ENCODE results near the gene KCNMA1. TPM values are rescaled to one million over a fixed set of nuclear protein-coding genes. Genes with fewer than 3 reads are reported as not detected.

The KCNMA1 gene
- total and polyA plus RNA-seq, 7 donors: 15.3 to 427 (median 256) TPM

DNA sequence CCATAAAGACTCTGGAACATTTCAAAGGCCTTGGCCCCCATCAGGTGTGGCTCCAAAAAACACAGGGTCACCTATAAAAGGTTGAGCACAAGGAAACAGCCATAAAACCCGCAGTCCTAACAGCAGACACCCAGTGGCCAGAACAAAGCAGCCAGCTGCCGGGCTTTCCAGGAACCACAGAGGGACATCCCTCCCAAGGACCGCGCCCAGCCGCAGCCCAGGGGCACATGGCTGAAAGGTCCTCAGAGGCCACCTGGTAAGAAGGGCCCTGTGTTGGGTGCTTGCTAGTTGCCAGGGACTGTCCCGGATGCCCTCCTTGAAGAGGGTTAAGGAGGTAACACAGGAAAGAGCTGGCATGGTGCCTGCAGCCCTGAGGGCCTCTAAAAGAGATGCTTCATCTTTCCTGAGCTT lies 32.7 kb downstream of the KCNMA1 start:
- Histone ChIP-seq H3K36me3 (no peaks in the 10 kb centered on the region), H3K4me3 (no peak overlapping the region), H3K27me3 (no peaks in the 10 kb centered on the region), H3K4me1 (peaks cover 0 to 87% (median 79%) of the 10 kb centered on the region in 4 donors), H3K9me3 (no peaks in the 10 kb centered on the region), H3K27ac (peak overlapping the region in 3 of 4 donors; percentile 52 to 64 (median 54))
- peak; percentile 65 for DNase-seq
- intact Hi-C loops (cut with DNase I): no loop called here
- 20 to 60% methylated on average over 6 of the region's 6 CpGs for WGBS, 2 donors
- TF ChIP-seq POLR2A (IDR thresholded peaks at IDR 0.05) (no peak), POLR2AphosphoS5 (IDR thresholded peaks at IDR 0.05) (no peak), EP300 (IDR thresholded peaks at IDR 0.05) (no peak)
- TF ChIP-seq, protein P1, sequence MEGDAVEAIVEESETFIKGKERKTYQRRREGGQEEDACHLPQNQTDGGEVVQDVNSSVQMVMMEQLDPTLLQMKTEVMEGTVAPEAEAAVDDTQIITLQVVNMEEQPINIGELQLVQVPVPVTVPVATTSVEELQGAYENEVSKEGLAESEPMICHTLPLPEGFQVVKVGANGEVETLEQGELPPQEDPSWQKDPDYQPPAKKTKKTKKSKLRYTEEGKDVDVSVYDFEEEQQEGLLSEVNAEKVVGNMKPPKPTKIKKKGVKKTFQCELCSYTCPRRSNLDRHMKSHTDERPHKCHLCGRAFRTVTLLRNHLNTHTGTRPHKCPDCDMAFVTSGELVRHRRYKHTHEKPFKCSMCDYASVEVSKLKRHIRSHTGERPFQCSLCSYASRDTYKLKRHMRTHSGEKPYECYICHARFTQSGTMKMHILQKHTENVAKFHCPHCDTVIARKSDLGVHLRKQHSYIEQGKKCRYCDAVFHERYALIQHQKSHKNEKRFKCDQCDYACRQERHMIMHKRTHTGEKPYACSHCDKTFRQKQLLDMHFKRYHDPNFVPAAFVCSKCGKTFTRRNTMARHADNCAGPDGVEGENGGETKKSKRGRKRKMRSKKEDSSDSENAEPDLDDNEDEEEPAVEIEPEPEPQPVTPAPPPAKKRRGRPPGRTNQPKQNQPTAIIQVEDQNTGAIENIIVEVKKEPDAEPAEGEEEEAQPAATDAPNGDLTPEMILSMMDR (IDR thresholded peaks at IDR 0.05): no peak

DNA sequence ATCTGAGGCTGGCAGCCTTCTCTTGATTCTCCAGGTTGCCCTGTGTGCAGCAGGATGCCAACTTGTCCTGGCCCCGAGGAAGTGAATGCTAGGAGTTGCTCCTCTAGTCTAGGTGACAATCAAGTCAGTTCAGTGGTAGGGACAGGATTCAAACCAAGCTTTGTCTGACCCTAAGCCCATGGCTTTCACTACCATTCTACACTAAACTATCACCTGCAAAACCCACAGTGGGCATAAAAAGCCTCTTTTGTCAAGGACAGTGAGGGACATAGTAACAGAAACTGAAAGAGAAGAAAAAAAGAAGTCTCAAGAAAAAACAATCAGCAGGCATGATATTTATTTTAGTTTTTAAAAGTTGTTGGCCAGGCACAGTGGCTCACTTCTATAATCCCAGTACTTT lies 33.5 kb downstream of the KCNMA1 start:
- DNase-seq: peak; percentile 32
- 22 to 52% methylated on average over 1 of the region's 1 CpG for WGBS, 2 donors
- TF ChIP-seq EP300 (IDR thresholded peaks at IDR 0.05): no peak
- Histone ChIP-seq H3K27ac (peak overlapping the region; percentile 52 to 64 (median 56)), H3K4me1 (peaks cover 0 to 84% (median 75%) of the 10 kb centered on the region in 4 donors), H3K27me3 (no peaks in the 10 kb centered on the region), H3K4me3 (no peak overlapping the region), H3K9me3 (no peaks in the 10 kb centered on the region), H3K36me3 (no peaks in the 10 kb centered on the region)
- intact Hi-C loops (cut with DNase I): no loop called here

DNA sequence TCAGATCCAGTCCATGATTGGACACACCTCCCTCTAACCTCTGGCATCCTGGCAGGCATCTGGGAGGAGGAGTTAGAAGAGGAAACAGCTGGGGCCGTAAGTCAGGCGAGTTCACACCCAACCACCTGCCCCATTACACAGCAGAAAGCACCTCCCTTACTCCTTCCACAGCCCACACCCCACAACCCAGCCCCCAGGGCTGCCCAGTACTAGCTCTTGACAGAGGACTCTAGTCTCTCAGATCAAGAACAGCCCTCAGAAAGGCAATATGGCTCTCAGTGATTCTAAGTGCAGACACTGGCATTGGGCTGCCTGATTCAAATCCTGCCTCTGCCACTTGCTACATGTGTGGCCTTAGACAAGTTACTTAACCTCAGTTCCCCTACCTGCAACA lies 34.1 kb downstream of the KCNMA1 start:
- Histone ChIP-seq H3K4me3 (no peak overlapping the region), H3K27ac (peak overlapping the region; percentile 52 to 64 (median 56))
- 0 to 6% methylated on average over 2 of the region's 2 CpGs for WGBS, 2 donors

DNA sequence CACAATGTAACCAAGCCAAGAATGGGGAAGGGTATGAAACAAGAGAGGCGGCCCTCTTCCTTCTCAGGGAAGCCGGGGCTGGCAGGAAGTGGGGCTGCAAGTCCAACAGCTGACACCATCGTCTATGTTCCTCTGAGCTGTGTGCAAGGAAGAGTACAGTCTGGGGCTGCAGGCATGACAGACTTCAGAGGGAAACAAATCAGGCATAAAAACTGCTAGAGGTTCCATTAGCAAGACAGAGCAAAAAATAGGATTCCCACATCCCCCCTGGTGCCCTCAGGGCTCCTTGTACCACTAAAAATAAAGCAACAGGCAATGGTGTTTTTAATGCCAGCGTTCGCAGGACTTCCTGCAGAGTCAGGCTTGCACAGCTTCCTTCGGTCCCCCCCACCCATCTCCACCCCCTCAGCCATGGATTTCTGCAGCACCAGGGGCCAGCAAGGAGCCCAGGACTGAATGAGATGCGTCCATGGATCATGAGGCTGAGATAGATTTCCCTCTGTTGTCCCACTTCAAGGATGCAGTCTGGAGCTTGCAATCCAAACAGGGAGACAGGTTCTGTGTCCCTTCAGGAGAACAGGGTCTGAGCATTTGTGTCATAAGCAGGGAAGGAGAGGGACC lies 34.6 kb downstream of the KCNMA1 start:
- peak; percentile 51 for DNase-seq
- Histone ChIP-seq H3K27me3 (no peaks in the 10 kb centered on the region), H3K27ac (peak overlapping the region; percentile 52 to 64 (median 56)), H3K9me3 (no peaks in the 10 kb centered on the region), H3K4me3 (no peak overlapping the region), H3K36me3 (no peaks in the 10 kb centered on the region), H3K4me1 (peaks cover 0 to 82% (median 79%) of the 10 kb centered on the region in 4 donors)
- no peak for TF ChIP-seq POLR2A (IDR thresholded peaks at IDR 0.05)
- TF ChIP-seq, protein P1 (IDR thresholded peaks at IDR 0.05): no peak
- no peak for TF ChIP-seq EP300 (IDR thresholded peaks at IDR 0.05)
- no peak for TF ChIP-seq POLR2AphosphoS5 (IDR thresholded peaks at IDR 0.05)
- intact Hi-C loops (cut with DNase I): no loop called here
- 17 to 21% methylated on average over 7 of the region's 7 CpGs for WGBS, 2 donors

More for the DNA sequence above, 34.1 kb downstream of the KCNMA1 start:
- no peaks in the 10 kb centered on the region for H3K27me3 ChIP-seq
- intact Hi-C loops (cut with DNase I): no loop called here
- peaks cover 0 to 84% (median 77%) of the 10 kb centered on the region in 4 donors for H3K4me1 ChIP-seq
- no peaks in the 10 kb centered on the region for H3K36me3 ChIP-seq
- no peaks in the 10 kb centered on the region for H3K9me3 ChIP-seq
- DNase-seq: peak; percentile 64
- TF ChIP-seq, protein P1 (IDR thresholded peaks at IDR 0.05): no peak
- TF ChIP-seq POLR2AphosphoS5 (IDR thresholded peaks at IDR 0.05) (no peak), POLR2A (IDR thresholded peaks at IDR 0.05) (no peak), EP300 (IDR thresholded peaks at IDR 0.05) (no peak)

DNA sequence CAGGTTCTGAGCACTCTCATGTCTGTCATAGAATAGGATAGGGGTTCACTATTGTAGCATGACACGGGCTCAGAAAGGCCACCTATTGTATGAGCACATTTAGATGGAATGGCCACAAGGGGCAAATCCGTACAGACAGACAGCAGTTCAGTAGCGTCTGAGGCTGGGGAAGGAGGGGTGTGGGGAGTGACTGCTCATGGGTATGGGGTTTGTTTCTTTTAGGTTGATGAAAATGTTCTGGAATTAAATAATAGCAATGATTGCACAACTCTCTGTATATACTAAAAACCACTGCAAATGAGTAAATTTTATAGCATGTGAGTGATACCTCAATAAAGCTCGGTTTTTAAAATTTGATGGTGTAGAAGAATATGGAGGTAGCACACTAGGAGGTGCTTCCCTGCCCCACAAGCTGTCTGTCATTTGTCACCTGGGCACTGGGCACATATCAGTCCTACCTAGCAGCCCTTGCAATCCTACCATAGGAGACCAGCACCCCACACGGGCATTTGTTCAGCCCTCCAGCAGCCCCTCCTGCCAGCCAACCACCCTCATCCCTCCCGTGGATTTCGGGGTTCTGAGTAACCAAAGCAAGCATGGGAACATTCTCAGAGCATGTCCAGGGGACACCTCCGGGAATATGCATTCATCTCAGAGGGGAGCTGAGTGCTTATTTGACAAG lies 35.2 kb downstream of the KCNMA1 start:
- peaks cover 0 to 76% (median 76%) of the 10 kb centered on the region in 4 donors for H3K4me1 ChIP-seq
- 62 to 66% methylated on average over 8 of the region's 8 CpGs for WGBS, 2 donors

More for the DNA sequence above, 35.2 kb downstream of the KCNMA1 start:
- H3K9me3 ChIP-seq: no peaks in the 10 kb centered on the region
- no peaks in the 10 kb centered on the region for H3K36me3 ChIP-seq
- intact Hi-C loops (cut with DNase I): no loop called here
- peak overlapping the region; percentile 52 to 64 (median 56) for H3K27ac ChIP-seq
- no peaks in the 10 kb centered on the region for H3K27me3 ChIP-seq
- no peak overlapping the region for H3K4me3 ChIP-seq
- DNase-seq: peak; percentile 52
- TF ChIP-seq POLR2AphosphoS5 (IDR thresholded peaks at IDR 0.05) (no peak), EP300 (IDR thresholded peaks at IDR 0.05) (no peak), POLR2A (IDR thresholded peaks at IDR 0.05) (no peak)
- TF ChIP-seq, protein P1 (IDR thresholded peaks at IDR 0.05): no peak
